Left colon (tissue), 2 donors: Measurements from ENCODE around the gene INMT. TPM values are rescaled to one million over a fixed set of nuclear protein-coding genes. Genes with fewer than 3 reads are reported as not detected.
A peak's percentile ranks its signal among the peaks of the same experiment; 100 is the strongest.

Source experiments
- ATAC-seq: fragments of 200-7000 bp; cut with Tn5 transposase; one replicate; pipeline ENCODE4 v1.9.1; 2020; ENCODE audit warnings: mild to moderate bottlenecking, moderate library complexity
- DNase-seq, 2 donors: peaks; one replicate each; pipeline ENCODE4 v3.0.0-alpha.2; 2020
- intact Hi-C, 2 donors: fragments of 100-400 bp; cut with DNase I in 1 of 2; cut with micrococcal nuclease in 1 of 2; formaldehyde crosslinking; loops; one replicate each; pipeline versions ENCODE4 v1.11.2 to v1.14.0; 2022; cut with DNase I, micrococcal nuclease
- total RNA-seq, 2 donors: library from RNA; stranded (reverse); fragmentation: NEBNext Ultra II Directional; extraction: Animal tissue kit (Norgen Biotek cat#: 25700); gene quantifications; one replicate each; pipeline ENCODE4 v1.2.1, GENCODE V29; 2021
- donor health status: DM: no; HTN: no; CAD: no.
- donor health status: DM: yes; HTN: yes; CAD: no.

INMT gene
- total RNA-seq, 2 donors from 2014 or later, result 3.5 to 6.4 TPM

DNA sequence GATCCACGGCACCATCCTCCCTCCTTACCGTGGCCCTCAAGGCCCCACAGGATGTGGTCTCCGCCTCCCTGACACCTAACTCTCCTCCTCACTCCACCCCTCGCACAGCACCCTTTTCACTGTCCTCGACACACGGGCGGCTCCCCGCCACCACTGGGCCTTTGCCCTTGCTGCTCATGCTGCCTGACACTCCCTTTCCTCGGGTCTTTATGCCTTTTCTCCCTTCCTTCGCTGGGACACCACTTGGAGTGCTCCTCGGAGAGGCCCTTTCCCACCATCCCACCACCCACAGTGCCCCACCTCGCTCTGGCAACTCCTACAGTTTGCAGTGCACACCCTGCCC, 7.9 kb upstream of the INMT start:
- DNase-seq (no peak), ATAC-seq (no peak)
- intact Hi-C loops, result no loop called here

DNA sequence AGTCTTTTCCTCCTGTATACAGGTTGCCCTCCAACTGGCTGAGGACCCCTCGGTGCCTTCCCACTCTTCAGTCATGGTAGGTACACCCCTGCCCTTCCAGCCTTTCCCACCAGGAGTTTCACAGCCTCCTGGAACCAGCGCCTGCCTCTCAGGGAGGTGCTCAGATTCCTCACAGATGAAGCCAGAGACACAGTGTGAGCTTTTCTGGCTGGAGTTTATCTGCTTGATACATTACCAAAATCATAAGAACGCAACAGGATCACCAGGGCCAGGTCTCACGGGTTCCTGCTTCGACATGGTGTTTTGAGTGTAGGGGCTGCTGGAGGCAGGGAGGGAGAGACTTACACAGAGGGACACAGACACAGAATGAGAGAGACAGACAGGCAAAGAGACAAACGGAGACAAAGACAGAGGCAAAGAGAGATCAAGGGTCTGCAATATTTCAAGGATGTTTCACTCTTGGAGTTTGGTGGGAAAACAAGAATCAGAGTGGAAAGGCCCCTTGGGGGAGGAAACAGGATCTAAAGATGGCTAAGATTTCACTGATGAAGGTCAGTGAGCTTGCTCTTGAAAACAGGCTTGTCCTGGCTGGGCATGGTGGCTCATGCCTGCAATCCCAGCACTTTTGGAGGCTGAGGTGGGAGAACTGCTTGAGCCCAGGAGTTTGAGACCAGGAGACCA, 6.5 kb upstream of the INMT start:
- ATAC-seq (no peak), DNase-seq (no peak)
- intact Hi-C loops, result no loop called here

DNA sequence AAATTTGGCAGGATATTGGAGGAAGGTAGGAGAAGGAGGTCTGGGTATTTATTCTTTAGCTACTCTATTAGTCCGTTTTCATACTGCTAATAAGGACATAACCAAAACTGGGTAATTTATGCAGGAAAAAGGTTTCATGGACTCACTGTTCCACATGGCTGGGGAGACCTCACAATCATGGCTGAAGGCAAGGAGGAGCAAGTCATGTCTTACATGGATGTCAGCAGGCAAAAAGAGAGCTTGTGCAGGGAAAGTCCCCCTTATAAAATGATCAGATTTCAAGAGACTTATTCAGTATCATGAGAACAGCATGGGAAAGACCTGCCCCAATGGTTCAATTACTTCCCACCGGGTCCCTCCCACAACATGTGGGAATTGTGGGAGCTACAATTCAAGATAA, 1.9 kb upstream of the INMT start:
- intact Hi-C loops, result no loop called here
- no peak for ATAC-seq

DNA sequence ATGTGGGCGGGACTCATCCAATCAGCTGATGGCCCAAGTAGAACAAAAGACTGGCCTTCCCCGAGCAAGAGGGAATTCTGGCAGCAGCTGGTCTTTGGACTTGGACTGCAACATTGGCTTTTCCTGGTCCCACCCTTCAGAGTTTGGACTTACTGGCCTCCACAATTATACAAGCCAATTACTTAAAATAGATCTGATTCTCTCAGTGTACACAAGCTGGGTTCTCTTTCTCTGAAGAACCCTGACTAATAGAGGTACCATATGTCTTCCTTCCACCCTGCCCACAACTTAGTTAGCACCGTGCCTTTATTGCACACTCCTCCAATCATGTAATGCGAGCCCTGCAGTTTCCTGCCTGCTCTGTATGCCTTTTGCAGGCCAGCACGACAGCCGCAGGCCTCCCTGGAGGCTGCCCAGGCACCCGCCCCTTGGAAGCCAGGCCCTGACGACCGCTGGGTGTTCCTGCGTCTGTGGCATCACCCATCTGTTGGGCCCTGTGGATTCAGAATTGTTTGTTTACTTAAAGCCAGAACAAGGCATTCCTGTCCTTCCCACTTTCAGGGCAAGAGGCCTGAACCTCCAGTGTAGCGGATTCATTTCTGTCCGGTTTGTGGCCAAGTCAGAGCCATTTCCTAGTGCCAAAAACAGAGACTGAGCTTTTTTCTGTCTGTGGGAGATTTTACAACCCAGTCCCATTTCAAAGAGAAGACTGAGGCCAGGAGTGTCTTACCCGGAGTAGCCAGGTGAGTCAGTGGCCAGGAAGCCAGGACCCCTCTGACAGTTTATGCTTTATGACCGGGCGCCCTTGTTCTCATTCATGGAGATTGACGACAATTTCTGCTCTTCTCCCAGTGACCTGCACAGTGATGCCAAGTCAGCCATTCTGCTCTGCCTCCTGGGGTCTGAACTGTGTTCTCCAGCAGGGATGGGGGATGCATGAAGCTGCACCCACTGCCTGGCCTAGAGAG, 968 bp upstream of the INMT start:
- ATAC-seq, result peak; percentile 86
- intact Hi-C loops, result no loop called here
- peak; percentile 73 to 79 for DNase-seq

More for the DNA sequence above, 1.9 kb upstream of the INMT start:
- no peak for DNase-seq

DNA sequence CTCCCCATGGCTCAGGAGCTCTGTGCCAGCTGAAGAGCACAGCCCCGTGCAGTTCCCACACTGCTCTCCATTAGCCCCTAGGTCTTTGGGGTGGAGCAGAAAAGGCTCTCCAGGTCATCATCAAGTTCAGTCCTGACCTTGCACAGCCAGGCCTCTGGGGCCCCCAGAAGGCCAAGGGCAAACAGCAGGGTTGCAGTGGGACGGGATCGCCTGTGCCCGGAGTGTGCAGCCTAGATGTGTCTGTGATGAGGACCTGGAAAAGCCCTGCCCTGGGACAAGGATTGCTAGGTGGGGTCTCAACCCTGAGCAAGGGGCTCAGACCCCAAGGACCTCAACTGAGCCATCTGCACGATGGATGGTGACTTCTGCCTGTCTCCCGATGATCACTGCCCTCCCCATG, 549 bp downstream of the INMT start:
- intact Hi-C loops, result no loop called here
- DNase-seq, result no peak
- ATAC-seq, result no peak

DNA sequence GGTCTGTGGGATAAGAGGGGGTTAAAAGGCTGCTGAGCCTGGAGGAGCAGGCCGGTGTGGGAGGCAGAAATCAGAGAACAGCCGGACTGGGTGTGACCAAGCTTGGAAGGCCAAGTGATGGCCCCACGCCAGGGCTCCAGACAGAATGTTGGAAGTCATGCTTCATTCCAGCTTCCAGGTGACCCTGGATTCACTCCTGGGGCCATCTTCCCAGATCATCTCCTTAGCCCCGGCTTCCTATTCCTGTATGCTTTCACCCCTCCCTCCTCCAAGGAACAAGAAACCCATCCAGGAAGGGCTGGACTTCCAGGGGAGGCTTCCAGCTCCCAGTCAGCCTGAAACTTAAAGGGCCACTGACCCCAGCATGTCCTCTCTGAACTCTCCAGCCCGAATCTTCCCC, 1.0 kb downstream of the INMT start:
- intact Hi-C loops, result no loop called here
- DNase-seq, result peak; percentile 59 to 70
- ATAC-seq, result peak; percentile 14

DNA sequence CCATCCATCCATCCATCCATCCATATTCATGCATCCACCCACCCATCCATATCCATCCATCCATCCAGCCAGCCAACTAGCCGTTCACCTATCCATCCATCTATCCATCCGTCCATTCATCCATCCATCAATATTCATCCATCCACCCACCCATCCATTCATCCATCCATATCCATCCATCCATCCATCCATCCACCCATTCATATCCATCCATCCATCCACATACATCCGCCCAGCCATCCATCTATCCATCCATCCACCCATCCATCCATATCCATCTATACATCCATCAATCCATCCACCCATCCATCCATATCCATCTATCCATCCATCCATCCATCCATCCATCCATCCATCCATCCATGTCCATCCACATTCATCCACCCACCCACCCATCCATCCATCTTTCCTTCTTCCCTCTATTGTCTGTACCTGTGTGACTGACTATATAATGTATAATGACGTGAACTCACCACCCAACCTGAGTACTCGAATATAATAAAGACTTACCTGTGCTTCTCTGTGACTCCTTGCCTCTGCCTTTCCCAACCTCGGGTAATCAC, 2.5 kb downstream of the INMT start:
- ATAC-seq (no peak), DNase-seq (no peak)
- intact Hi-C loops, result no loop called here

DNA sequence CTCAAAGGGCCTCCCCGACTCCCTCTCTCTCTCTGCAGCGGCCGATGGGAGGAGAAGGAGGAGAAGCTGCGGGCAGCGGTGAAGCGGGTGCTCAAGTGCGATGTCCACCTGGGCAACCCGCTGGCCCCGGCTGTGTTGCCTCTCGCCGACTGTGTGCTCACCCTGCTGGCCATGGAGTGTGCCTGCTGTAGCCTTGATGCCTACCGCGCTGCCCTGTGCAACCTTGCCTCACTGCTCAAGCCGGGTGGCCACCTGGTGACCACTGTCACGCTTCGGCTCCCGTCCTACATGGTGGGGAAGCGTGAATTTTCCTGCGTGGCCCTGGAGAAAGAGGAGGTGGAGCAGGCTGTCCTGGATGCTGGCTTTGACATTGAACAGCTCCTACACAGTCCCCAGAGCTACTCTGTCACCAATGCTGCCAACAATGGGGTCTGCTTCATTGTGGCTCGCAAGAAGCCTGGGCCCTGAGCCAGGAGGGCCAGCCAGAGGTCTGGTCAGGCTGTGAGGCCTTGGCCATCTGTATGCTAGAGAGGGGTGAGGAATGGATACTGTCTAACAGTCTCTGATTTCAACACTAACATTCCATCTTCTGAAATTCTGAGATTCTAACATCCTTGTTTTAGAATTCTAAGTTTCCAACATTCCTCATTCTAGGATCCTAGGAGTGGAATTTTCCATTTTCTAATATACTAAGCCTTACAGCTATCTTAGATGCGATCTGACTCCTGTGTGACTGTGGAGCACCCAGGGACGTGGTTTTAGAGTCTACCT, 3.6 kb downstream of the INMT start:
- ATAC-seq (no peak), DNase-seq (no peak)

DNA sequence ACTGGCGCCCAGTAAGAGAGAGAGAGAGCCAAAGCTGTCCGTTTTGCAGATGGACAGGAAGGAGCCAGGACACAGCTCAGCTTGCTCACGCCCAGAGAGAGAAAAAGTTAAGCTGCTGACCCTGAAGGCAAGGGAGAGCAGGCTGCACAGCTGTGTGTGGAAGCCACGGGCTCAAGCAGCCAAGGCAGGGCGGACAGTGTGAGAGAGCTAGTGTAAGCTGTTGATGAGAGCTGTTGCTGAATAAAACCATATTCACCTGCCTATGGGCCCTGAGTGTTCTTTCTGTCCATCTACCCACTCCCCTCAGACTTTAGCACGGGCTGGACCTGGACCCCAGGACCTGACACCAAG, 5.4 kb downstream of the INMT start:
- DNase-seq, result no peak
- intact Hi-C loops, result no loop called here
- ATAC-seq, result no peak

More for the DNA sequence above, 3.6 kb downstream of the INMT start:
- intact Hi-C loops, result no loop called here

DNA sequence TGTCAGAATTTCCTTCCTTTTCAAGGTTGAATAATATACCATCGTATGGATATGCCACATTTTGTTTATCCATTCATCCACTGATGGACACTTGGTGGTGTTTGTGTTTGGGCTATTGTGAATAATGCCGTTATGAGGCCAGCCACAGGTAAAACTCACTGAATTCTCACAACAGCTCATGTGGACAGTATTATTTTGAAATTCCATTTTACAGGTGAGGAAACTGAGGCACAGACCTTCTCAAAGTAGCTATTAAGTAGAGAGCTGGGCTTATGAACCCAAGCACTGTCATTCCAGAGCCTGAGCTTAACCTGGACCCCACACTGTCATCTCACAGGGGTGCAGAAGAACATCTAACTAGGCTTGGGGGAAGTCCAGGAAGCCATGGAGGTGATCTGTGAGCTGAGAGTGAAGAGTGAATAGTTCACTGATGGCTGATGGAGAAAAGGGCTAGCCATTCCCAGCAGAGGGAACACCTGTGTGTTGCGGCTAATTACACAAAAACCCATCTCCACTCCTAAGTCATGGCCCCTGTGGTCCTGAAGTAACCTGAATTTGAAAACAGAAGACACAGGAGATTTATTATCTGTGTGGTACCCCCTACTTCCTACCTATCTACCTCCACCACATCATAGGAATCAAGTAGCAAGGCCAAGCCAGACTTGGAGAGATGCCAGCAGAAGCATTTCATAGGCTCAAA, 8.7 kb downstream of the INMT start:
- DNase-seq, result no peak
- no peak for ATAC-seq
- intact Hi-C loops, result no loop called here

DNA sequence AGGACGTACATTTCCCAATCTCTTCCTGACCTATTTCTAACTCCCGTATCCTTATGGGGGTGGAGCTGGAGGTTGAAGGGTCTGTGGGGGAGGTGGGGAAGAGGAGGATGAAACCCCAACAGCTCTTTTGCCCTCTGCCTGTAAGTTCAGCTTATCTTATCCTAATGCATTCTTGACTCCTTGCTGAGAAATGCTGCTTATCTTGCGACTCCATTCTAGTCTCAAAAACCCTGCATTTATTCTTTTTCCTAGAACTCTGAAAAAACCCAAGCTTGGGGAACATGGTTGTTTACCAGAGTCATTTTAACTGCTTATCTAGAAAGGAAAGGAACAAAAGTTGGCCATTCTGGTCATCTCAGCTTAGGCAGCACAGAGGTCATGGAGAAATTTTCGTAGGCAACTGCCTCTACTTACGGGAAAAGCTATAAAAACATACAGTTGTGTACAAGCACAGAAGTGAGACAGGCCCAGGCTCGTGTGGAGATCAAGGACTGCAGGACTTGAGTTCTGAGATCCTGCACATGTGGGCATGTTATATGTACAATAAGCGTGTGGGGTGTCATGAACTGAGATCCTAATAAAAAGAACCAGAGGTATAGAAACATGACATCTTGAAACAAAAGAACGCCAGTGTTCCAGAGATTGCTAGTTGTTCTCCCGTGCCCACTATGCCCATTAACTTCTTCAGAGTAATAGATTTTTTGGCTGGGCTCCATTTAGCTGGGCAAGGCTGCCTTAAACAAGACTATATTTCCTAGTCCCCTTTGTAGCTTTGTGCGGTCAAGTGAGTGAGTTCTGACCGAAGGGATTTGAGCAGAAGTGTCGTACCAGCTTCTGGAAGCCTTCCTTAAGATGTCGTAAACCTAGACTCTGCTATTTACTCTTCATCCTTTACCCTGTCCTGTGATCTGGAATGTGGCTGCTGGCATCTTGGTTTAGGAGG, 9.6 kb downstream of the INMT start:
- DNase-seq, result no peak
- intact Hi-C loops, result no loop called here
- ATAC-seq, result no peak

DNA sequence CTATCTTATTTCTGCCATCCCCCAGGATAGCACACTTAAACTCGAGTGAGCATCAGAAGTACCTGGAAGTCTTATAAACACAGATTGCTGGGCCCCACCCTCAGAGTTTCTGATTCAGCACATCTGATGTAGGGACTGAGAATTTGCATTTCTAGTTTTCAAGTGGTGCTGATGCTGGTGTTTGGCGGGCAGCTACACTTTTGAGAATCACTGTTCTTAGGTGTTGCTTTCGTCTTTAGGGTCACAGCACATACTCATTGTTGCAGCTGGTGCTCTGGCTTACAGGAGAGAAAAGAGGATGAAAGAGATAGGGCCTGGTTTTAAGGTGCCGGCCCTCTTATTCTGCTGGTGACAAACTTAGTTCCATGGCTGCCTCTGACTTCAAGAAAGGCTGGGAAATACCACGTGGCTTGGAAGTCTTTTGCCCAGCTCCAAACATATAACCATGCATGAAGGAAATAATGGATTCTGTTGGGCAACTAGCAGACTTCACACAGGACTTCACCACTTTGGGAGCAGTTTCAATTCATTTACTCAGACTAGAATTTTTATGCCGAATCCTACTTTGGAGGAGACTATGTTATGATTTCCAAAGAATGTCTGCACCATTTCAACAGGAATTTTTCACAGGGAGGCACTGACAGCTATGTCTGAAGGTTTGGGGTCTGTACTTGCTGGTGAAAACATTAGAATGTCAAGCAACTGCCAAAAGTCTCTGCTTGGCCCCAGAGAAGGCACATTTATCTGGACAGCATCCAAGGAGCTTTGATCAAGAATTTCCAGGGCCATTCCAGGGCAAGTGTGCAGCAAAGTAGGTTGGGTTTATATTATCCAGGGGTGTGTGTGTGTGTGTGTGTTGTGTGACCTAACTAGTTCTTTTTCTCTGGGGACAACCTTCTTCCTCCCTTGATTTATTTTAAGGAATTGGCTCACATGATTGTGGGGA, 12.4 kb downstream of the INMT start:
- DNase-seq (no peak), ATAC-seq (no peak)
- intact Hi-C loops, result no loop called here

DNA sequence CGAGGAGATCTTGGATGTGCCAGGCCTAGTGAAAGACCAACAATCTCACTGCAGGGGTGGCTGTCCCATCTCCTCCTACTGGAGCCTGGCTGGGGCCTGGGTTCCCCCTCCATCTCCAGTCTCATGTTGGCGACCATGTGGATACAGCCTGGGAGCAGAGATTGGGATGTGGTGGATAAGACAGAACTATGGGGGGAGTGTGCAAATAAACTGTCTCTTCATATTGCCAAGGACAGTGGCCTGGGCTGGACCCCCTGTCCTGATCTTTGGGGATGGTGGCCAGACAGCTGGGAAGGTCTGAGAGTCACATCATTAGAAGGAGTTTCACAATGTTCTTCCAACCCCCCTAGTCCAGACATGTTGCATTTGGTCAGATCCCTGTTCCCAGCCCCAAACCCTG, 13.5 kb downstream of the INMT start:
- DNase-seq (no peak), ATAC-seq (no peak)
- intact Hi-C loops, result no loop called here

DNA sequence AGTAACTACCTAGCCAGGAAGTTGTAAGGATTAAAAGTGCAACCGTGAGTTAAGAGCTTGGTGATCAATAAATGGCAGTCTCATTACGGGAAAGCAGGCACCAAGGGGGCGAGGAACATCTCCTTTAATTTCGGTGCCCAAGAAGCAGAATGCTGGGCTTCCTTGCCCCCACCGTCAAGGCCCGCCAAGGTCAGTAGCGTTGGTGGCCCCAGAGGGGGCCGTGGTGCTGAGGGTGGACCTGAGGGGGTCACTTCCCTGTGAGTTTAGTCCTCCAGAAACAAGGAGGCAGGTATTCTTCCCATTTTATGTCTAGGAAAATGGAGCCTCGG, 18.9 kb downstream of the INMT start:
- DNase-seq (no peak), ATAC-seq (no peak)
- intact Hi-C loops, result no loop called here

DNA sequence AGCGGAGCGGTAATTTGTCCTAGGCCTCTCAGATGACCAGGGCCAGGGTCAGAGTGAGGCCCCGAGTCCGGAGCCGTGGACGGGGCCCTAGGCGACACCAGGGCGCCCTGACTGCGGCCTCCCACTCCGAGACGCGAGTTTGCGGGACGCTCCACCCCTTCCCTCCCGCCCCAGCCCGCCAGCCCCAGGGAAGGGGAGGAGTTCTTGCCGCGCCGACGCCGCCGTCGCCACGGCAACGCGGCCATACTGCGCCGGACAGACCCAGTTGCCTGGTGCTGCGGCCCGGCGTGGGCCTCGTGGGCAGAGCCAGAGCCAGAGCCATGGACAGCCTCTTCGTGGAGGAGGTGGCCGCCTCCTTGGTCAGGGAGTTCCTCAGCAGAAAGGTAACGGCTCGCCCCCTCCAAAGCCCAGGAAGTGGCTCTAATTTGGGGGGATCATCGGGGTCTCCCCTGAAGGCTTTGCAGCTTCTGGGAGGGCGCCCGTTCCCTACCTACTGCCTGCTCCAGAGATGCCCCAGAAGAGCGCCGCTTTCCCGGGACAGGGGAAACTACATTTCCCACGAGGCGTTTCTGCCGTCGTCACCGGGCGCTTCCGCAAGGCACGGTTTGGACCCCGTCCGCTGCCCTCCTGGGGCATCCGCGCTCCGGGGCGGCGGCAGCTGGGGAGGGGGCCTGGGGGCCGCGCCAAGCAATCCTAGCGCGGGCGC, 19.4 kb downstream of the INMT start, which contains the start of gene MINDY4:
Gene MINDY4, plus strand, starts transcription at position 244 of the 706 bp plus-strand sequence. Its CDS starts 77 bp downstream, at position 321.
- ATAC-seq, result peak; percentile 94
- DNase-seq, result peak; percentile 77 to 84
- intact Hi-C loops, result no loop called here

DNA sequence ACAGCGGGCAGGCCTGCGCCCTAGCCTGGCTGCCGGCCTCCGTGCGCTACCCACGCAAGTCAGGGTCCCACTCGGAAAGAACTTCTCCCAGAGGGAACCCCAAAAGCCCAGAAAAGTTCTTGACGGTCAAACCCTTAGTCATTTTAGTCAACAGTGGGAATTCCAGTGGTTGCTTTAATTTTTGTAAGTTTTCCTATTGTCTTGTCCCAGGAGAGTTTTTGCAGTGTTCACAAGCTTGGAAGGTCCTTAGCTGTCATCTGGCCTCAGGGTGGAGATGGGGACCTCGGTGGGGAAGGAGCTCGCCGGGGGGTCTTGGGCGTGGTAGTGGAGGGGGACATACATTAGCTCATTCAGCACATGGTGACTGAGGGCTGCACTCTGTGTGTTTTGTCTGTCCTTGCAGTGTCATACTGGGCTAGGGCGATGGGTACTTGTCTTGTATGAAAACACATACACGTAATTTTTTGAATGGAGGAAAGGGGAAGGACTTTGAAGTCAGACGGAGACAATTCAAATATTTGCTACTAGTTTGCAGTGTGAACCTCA, 20.0 kb downstream of the INMT start:
- ATAC-seq, result peak; percentile 20
- intact Hi-C loops, result no loop called here
- DNase-seq, result no peak
